Esophagus squamous epithelium (tissue), 4 donors: ENCODE results near the gene TMEM63C.

Experiments used
- CTCF ChIP-seq, 6 experiments: fragments of 450-650 bp in 4 of 6; fragments of 200-600 bp in 2 of 6; sonication (generic) in 2 of 6; IDR thresholded peaks; one replicate each; pipeline ENCODE4 v1.5.1; 2016 to 2019; ENCODE audit warnings: antibody characterized with exemption in 6 of 6, mild to moderate bottlenecking in 4 of 6, moderate library complexity in 4 of 6
- POLR2A ChIP-seq, 4 donors: fragments of 450-650 bp; IDR thresholded peaks; one replicate each; pipeline ENCODE4 v1.6.1; 2017; ENCODE audit warnings: antibody characterized with exemption in 4 of 4, mild to moderate bottlenecking in 4 of 4, moderate library complexity in 3 of 4

- TF ChIP-seq CTCF (IDR thresholded peaks at IDR 0.05) (peak in 2 of 6 experiments; percentile 33), POLR2A (IDR thresholded peaks at IDR 0.05) (no peak)
Measured at GRCh38 chr14:77141214-77142004, 40.2 kb upstream of the TMEM63C start, which contains the start of gene ZDHHC22.
